HG03378 (cell line): Measurements from ENCODE around the gene SPTLC1.
"Not testable (repeated sequence)": the region's sequence is repeated elsewhere in the genome, so short reads cannot be mapped to it uniquely, and the experiment has no call there.

ENCODE experiments used
- ATAC-seq: cut with Tn5 transposase; IDR thresholded peaks from one replicate; pipeline ENCODE4 v1.9.1; 2021; ENCODE audit warnings: mild to moderate bottlenecking, moderate library complexity; ENCODE audit not compliant: unreplicated experiment

SPTLC1 gene

DNA sequence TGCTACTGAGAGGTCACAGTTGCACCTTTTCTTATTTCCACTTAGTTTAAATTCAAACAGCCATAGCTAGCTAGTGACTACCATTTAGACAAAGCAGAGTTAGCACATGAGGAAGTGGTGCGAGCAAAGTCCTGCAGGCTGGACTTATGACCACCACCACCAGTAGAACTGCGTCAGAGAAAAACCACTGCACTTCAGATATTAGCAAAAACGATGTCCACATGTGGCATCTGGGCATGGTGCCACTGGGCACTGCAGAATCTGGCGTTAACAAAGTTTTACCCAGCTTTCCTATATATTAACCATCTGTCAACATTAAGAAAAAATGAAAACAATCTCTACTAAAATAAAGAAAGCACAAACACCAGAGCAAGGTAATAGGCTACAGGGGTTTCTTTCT lies 80.1 kb downstream of the SPTLC1 start:
- ATAC-seq: no peak

DNA sequence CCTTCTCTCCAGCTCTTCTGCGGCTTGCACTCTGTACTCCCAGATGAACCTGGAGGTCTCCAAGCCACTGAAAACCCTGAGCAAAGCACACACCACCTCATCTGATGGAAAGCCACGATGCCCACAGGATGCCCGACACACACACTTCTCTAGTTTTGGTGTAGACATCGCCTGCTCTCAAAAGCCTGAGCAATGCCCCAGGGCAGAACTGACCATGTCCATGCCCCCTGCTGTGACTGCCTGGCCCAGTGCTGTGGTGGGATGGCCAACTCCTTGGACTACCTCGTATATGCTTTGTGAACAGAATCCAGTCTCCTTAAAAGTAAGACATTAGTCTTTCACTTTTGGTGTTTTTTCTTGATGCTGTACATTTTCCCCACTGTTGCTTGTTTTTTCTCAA lies 81.2 kb downstream of the SPTLC1 start:
- no peak for ATAC-seq

DNA sequence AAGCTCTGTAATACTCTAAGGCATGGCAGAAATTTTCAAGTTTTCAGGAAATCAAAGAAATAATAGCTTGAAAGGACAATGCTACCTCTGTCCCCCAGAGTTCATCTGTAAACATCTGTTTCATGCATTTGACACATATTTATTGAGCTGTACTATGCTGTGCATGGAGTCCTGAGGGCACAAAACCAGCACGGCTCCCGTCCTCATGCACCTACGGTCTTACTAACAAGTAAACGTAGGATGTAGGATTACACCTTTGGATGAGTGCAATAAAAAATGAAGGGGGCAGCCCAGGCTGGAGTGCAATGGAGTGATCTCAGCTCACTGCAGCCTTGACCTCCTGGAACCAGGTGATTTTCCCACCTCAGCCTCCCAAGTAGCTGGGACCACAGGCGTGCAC lies 81.9 kb downstream of the SPTLC1 start:
- ATAC-seq: no peak

DNA sequence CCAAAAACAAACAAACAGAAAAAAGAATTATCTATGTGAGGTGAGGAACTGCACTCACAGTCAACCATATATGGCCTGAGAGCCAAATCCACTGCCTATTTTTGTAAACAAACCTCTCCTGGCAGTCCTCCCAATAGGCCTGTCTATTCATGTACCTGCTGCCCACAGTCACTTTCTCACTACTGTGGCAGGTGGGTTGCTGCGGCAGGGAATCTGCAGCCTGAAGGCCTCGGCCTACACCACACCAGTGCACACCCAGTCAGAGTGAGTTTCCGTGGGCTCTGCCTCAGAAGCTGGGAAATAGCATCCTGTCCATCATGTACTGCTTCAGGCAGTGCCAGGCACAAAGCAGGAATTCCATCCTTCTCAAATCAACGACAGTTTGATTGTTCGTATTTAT lies 82.3 kb downstream of the SPTLC1 start:
- ATAC-seq: no peak

DNA sequence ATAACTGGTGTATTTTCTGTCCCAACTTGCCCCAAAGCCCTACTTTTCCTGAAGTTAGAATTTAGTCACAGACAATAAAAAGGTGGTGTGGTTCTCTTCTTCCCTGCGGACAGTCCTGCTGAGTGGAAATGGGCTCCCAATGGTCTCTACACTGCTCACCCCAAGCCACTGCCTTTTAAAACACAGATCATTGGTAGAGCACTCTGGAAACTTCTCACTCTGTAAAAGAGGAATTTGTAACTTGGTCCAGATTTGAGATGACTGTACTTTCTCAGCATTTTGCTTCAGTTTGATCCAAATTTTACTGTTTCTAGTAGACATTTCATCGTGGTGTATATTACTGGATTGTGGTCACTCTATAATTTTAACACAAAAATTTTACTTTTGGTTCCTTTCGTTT lies 84.8 kb downstream of the SPTLC1 start:
- ATAC-seq: no peak

DNA sequence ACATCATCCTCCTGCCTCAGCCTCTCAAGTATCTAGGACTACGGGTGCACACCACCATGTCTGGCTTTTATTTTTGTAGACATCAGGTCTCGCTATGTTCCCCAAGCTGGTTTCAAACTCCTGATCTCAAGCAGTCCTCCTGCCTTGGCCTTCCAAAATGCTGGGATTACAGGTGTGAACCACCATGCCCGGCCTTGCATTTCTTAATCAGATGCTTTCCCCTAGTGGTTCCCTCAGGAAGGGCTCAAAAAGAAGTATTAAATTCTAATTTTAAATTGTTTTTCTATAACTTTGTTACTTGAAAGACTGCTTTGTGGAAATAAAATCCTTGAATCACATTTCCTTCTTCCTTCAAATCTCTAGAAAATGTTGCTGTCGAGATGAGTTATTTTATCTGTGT lies 85.7 kb downstream of the SPTLC1 start:
- no peak for ATAC-seq

DNA sequence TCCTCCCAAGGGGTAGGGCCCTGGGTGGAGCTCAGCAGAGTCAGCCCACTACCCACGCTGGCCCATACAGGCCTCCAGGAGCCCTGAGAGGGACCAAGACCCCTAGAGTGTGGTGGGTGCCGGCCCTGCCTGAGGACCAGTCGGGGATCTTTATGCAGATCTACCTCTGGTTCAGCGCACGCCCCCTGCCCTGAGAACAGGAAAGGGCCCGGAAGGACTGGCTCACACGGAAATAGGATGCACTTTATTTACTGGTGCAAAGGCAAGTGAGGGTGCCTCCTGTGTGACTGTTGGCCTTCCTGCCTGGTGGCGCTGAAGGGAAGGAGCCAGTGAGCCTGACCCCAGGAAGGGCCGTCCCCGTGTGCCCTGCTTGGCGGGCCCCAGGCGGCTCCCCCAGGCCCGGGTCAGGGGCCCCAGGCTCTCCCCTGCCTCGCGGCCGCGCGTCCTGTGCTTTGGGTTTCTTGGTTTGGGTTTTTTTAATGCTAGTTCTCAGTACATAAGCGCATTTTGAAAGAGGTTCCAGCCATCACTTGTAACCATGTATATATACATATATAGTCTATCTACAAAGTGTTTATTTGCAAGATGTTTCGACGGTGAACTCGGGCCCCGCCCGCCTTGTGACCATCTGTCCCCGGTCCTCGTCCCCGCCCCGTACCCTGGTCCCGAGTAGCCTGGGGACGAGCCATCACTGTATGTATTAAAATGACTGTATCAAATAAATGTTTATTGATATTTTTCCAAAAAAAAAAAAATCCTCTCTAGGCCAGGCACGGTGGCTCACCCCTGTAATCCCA lies 88.8 kb downstream of the SPTLC1 start:
- ATAC-seq: no peak

DNA sequence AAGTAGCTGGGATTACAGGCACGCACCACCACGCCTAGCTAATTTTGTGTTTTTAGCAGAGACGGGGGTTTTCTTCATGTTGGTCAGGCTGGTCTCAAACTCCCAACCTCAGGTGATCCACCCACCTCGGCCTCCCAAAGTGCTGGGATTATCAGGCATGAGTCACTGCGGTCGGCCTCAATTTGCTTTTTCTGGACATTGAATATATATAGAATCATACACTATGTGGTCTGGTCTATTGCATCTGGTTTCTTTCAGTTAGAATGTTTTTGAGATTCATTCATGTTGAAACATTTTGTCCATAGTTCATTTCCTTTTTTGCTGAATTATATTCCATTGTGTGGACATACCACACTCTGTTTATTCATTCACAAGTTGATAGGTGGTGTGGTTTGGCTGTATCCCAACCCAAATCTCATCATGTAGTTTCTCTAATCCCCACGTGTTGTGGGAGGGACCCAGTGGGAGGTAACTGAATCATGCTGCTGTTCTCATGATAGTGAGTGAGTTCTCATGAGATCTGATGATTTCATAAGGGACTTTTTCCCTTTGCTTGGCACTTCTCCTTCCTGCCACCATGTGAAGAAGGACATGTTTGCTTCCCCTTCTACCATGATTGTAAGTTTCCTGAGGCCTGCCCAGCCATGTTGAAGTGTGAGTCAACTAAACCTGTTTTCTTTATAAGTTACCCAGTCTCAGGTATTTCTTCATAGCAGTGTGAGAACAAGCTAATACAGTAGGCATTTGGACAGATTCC lies 93.2 kb downstream of the SPTLC1 start:
- ATAC-seq: not testable (repeated sequence)

DNA sequence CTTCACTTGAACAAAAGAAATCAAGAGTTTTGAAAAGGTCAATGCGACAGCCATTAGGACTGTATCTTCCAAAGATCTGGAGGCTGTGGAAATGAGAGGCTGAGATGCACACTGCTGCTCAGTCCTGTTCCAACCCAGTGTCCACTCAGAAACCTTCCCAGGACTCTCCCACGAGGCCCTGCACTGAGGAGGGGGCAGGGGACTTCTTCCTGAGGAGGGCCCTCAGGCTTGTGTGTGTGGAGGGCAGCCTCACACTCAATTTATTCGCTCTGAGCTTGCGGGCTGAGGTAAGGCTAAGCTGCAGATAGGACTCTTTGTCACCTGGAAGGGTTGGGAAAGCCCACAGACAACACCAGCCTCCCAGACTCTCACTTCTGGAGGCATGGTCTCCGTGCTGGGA lies 95.6 kb downstream of the SPTLC1 start:
- no peak for ATAC-seq

DNA sequence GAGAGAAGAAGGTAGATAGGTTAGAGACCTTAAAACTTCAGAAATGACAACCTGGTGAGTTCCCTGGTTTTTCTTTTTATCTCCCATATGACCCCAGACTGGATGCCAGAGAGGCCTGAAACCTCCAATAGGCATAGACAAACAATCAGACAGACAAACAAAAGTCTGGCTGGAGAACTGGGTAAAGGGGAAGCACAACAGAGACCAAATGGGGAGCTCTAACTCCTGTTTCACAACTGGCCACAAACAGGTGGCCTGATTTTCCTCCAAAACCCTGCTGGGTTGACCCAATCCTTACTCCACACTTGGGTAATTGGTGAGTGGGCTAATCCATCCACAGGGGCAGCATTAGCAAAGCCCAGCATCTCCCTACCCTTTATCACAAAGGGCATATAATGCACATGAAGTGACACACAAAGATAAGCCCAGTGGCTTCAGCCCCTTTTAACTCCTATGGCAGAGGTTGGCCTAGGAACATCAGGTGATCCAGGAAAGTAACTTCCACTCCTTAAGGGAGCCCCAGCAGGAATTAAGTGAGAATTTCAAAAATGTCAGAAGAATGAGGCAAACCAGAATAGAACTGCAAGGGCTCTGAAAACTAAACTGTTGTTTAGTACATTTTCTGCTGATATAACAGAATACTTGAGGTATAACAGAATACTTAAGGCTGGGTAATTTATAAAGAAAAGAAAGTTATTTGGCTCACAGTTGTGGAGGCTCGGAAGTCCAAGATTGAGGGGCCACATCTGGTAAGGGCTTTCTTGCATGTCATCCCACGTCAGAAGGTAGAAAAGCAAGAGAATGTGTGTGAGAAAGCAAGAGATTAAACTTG lies 104.3 kb downstream of the SPTLC1 start:
- no peak for ATAC-seq

DNA sequence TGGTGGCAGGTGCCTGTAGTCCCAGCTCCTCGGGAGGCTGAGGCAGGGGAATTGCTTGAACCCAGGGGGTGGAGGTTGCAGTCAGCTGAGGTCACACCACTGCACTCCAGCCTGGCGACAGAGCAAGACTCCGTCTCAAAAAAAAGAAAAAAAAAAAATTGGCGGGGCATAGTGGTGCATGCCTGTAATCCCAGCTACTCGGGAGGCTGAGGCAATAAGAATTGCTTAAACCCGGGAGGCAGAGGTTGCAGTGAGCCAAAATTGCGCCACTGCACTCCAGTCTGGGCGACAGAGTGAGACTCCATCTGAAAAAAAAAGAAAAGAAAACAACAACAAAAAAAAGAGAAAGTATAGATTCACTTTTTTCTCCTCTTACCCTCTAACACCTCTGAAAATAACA lies 105.0 kb downstream of the SPTLC1 start:
- not testable (repeated sequence) for ATAC-seq

DNA sequence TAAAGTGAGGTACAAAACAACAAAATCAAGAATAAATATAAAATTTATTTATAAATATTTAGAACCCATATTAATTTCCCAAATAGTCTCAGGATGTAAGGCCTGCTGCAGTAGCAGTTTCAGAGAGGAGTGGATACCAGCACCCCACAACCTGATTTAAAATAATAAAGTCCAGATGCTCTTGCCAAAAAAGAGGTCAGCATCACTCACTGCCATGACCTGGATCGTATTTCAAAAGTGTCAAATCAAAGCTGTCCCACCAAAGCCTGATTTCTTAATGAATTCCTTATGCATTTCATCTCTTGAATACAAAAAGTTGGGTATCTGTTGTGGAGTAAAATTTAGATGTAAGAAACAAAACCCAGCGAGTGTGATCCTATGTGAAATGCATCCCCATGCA lies 107.2 kb downstream of the SPTLC1 start:
- no peak for ATAC-seq

DNA sequence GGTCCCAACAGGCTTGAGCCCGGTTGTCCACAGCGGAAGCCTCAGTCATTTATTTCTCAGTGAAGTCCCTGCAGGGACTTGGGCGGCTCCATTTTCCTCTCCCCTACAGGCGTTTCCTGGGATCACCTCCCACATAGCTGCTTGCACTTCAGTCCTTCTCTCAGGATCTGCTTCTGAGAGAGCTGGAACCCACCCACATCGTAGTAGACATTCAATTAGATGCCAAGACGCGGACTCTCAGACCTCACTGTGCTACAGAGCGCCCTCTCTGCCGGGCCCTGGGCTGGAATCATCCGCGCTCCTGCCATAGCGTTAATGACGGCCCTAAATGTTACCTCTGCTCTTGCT lies 111.2 kb downstream of the SPTLC1 start:
- no peak for ATAC-seq

DNA sequence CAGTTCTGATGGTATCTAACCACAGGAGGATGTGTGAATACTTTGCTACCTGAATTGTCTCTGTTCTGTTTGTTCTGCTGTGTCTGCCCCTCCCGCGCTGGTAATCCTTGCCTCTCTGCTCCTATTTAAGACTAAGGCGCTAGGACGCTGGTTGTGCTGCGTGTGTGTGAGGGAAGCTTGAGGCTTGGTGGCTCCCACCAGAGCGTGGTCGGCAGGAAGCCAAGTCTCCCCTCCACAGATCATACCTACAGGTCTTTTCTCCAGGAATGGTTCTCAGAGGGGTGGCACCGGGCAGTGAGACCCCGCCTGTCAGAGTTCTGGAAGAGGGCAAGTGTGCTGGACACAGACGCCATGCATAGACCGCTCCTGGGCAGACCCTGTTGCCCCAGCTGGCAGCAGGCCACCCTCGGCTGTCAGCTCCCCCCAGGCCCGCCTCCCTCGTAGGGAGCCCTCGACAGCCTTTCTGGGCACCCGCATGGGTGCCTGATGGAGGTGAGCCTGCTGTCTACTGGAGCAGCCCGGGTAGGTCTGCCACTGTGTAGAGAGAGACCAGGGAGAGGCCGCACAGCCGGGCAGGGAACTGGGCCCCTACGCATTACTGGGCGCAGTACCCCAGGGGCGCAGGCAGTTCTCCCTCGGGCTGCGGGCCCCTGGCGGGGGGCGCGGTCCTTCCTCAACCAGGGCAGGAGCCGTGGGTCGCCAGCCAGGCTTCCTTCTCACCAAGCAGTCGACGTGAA lies 111.7 kb downstream of the SPTLC1 start:
- no peak for ATAC-seq

DNA sequence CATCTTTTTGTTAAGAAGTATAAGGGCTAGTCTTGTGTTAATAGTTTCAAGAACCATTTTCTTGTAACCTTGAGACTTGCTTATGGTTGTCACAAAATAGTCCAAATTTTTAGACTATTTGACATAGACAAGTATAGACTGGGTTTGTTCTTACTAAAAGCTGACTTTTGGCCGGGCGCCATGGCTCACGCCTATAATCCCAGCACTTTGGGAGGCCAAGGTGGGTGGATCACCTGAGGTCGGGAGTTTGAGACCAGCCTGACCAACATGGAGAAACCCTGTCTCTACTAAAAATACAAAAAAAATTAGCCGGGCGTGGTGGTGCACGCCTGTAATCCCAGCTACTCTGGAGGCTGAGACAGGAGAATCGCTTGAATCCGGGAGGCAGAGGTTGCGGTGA lies 113.3 kb downstream of the SPTLC1 start:
- ATAC-seq: not testable (repeated sequence)

DNA sequence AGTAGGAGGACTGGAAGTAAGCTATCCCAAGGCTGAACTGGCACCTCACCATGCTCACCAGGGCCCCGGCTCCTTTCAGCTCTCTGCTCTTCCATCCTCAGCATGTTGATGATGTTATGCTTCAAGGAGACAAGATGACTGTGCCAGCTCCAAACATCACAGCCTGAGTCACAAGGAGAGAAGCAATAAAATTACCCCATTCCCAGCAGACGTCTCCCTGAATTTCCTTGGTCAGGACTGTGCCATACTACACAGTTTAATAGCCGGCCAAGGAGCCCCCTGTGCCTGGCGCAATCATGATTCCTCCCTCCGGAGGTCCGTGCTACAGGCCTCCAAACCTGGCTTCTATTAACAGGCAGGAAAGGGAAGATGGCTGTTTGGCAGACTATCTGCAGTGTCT lies 114.0 kb downstream of the SPTLC1 start:
- no peak for ATAC-seq

DNA sequence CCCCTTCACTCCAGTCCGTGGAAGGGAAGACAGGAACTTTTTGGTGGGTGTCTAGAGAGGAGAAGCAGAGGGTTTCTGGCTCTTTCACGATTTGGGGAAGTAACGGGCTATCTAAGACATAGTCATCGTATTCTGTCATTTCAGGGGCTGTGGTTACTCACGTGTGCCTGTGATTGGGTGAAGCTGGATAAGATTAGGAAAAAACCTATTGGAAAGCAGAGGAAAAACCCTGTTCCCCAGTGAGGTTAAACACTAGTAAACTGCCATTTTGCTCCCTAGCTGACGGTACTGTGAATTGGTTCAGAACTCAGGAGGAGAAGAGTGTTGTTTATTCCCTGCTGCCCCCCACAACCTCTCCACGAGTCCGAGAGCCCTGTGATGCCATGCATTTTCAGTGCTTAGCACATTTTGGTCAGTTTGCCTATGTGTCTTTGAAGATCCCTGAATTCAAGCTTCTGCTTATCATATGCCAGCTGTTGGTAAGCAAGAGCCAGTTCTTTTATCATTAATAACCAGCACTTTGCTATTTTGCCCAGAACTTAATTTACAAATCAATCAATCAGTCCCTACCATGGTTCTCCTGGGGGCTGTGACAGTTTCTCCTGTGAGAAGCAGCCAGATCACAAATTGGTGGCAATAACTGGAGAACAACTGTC lies 120.1 kb downstream of the SPTLC1 start:
- no peak for ATAC-seq

DNA sequence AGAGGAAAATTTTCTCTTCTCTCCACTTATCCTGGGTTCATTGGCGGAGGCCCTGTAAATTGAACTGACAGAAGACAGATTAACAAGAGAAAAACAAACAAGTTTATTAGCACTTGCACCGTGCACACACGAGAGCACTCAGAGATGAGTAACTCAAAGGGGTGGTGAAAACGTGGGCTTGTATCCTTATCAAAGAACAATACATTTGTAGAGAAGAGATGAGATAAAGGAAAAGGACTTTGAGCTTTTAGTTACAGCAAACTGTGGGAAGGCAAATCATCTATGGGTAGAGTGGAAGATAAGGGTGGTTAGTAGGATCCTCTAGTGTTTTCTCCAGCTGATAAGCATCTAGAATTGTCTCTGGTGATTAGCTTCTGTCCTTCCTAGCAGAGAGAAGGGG lies 120.8 kb downstream of the SPTLC1 start:
- no peak for ATAC-seq

DNA sequence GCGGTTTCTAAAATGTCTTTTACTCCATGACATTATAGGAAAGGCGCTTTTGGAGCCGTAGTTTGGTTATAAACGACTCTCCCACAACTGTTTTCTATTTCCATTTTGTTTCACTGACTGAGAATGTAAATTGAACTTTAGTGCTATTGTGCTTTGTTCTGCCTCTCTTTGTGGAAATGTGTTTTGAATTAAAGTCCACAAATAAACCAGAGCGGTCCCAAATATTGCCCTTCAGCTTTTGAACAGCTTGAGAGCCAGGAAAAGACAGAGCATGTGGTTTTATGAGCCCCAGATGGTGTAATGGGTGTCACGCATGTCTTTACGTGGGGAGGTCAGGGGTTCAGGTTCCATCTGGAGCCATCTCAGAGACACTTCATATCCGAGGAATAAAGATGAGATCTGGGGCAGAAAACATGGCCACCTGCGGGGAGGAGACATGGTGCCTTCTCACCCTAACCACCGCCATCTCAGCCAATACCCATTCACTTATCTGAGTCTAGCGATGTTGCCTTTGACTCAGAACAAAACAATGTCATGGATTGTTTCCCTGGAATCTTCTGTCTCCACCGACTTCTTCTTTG lies 122.7 kb downstream of the SPTLC1 start:
- ATAC-seq: no peak

DNA sequence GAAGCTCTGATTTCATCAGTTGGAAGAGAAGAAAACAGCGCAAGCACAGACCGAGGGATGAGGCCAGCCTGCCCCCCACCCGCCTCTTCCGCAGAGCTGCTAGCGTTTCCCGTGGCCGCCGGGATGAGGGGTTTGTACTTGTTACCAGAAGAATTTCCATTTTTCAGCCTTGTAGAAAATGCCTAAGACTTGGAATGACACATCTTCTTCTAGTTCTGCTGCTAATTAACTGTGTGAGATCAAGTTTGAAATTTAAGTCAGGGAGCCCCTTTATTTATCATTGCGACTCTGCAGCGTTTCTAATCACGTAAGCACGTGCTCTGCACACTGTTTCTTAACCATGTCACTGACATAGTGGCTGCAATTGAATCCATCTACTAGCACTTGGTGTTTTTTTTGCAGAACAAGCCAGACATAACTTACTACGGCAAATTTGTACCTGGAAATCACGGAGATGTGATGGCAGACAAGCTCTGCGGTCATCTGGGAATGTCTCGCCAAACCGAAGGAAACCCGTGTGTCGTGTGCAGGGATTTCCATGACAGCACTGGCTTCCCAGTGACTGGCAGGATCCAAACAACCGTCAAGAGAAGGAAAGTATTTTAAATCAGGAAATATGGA lies 123.4 kb downstream of the SPTLC1 start:
- ATAC-seq: no peak
